ENCODE data around the gene SFR1. TPM values are rescaled to one million over a fixed set of nuclear protein-coding genes. Genes with fewer than 3 reads are reported as not detected.

SFR1 gene
- total RNA-seq, 1 experiment from 2014 or later = 2.9 TPM

DNA sequence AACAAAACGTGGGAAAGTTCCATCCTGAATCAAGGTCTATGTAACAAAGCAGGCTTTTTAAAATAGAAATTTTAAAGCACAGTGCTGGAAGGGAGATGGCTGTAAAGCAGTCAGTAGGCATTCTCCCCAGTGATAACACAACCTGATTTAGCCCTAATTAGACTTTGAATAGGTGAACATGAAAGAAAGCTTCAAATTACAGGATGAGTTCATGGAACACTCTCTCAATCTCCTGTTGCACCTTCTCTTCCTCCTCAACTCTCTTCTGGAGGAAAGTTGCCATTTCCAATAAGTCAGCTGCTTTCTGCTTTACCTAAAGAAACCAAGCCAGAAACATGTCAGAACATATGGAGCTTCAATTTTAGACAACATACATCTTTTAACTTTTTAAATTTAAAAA is 20.1 kb downstream of the SFR1 start:
- POLR2A ChIA-PET (ENCODE audit: unreplicated experiment) = no interaction called here
- Histone ChIP-seq H3K9ac (ENCODE audit: low read length) (no peak overlapping the region), H3K9me2 (replicated peaks; ENCODE audit: low read length) (no peaks in the 10 kb centered on the region), H3K27ac (ENCODE audit: low read length) (no peak overlapping the region), H3K4me1 (ENCODE audit: insufficient read depth, low read length) (no peaks in the 10 kb centered on the region), H3K79me2 (ENCODE audit: low read length) (no peaks in the 10 kb centered on the region), H3K27me3 (ENCODE audit: low read length) (no peaks in the 10 kb centered on the region), H2AFZ (ENCODE audit: low read length) (no peak overlapping the region), H3K9me3 (ENCODE audit: low read length) (no peaks in the 10 kb centered on the region), H3K36me3 (ENCODE audit: low read depth, low read length) (no peaks in the 10 kb centered on the region), H4K20me1 (ENCODE audit: low read length) (no peaks in the 10 kb centered on the region), H3K4me3 (ENCODE audit: low read length) (no peak overlapping the region), H3F3A (ENCODE audit: low read length, unreplicated experiment) (no peaks in the 10 kb centered on the region), H3K4me2 (ENCODE audit: low read length) (no peak overlapping the region)
- intact Hi-C loops (cut with micrococcal nuclease) = no loop called here
- CTCF ChIA-PET = no interaction called here
- ATAC-seq (no peak), DNase-seq (no peak)
- TF ChIP-seq EZH2 (IDR thresholded peaks at IDR 0.05; ENCODE audit: low read length, unreplicated experiment) = no peak
- no peak for TF ChIP-seq EZH2phosphoT487 (IDR thresholded peaks at IDR 0.05; ENCODE audit: borderline replicate concordance, low read length)
- TF ChIP-seq, protein P1, sequence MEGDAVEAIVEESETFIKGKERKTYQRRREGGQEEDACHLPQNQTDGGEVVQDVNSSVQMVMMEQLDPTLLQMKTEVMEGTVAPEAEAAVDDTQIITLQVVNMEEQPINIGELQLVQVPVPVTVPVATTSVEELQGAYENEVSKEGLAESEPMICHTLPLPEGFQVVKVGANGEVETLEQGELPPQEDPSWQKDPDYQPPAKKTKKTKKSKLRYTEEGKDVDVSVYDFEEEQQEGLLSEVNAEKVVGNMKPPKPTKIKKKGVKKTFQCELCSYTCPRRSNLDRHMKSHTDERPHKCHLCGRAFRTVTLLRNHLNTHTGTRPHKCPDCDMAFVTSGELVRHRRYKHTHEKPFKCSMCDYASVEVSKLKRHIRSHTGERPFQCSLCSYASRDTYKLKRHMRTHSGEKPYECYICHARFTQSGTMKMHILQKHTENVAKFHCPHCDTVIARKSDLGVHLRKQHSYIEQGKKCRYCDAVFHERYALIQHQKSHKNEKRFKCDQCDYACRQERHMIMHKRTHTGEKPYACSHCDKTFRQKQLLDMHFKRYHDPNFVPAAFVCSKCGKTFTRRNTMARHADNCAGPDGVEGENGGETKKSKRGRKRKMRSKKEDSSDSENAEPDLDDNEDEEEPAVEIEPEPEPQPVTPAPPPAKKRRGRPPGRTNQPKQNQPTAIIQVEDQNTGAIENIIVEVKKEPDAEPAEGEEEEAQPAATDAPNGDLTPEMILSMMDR (conservative IDR thresholded peaks at IDR 0.05; ENCODE audit: low read depth, low read length) = no peak
- BruUV-seq (replicated peaks) = no TSS peak

DNA sequence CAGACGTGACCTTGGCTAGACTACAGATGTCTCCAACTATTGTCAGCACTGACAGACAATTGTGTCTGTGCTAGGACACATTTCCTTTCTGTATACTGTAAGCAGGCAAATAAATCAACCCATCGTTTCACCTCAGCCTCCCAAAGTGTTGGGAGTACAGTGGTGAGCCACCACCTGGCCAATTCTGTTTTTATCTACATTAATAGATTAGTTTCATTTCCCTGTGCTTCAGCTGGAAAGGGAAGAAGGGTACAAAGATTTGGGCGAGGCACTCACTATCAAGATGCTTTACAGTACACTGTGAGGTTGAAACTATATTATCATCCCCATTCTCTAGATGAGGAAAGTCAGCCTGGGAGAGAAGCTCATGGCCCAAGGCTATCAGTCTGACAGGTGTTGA is 21.9 kb downstream of the SFR1 start:
- no peaks in the 10 kb centered on the region for H3F3A ChIP-seq (ENCODE audit: low read length, unreplicated experiment)
- H3K4me1 ChIP-seq (ENCODE audit: insufficient read depth, low read length) = no peaks in the 10 kb centered on the region
- TF ChIP-seq EZH2phosphoT487 (IDR thresholded peaks at IDR 0.05; ENCODE audit: borderline replicate concordance, low read length) (no peak), EZH2 (IDR thresholded peaks at IDR 0.05; ENCODE audit: low read length, unreplicated experiment) (no peak)
- TF ChIP-seq, protein P1 (conservative IDR thresholded peaks at IDR 0.05; ENCODE audit: low read depth, low read length) = no peak
- H3K9ac ChIP-seq (ENCODE audit: low read length) = no peak overlapping the region
- ATAC-seq = no peak
- POLR2A ChIA-PET (ENCODE audit: unreplicated experiment) = no interaction called here
- no TSS peak for BruUV-seq (replicated peaks)
- H3K9me2 ChIP-seq (replicated peaks; ENCODE audit: low read length) = no peaks in the 10 kb centered on the region
- intact Hi-C loops (cut with micrococcal nuclease) = no loop called here
- no peak overlapping the region for H3K4me3 ChIP-seq (ENCODE audit: low read length)
- H3K27me3 ChIP-seq (ENCODE audit: low read length) = no peaks in the 10 kb centered on the region
- no peak overlapping the region for H2AFZ ChIP-seq (ENCODE audit: low read length)
- H4K20me1 ChIP-seq (ENCODE audit: low read length) = no peaks in the 10 kb centered on the region
- no peaks in the 10 kb centered on the region for H3K79me2 ChIP-seq (ENCODE audit: low read length)
- no peak for DNase-seq
- no peak overlapping the region for H3K27ac ChIP-seq (ENCODE audit: low read length)
- H3K4me2 ChIP-seq (ENCODE audit: low read length) = no peak overlapping the region
- H3K9me3 ChIP-seq (ENCODE audit: low read length) = no peaks in the 10 kb centered on the region
- CTCF ChIA-PET = no interaction called here
- no peaks in the 10 kb centered on the region for H3K36me3 ChIP-seq (ENCODE audit: low read depth, low read length)

DNA sequence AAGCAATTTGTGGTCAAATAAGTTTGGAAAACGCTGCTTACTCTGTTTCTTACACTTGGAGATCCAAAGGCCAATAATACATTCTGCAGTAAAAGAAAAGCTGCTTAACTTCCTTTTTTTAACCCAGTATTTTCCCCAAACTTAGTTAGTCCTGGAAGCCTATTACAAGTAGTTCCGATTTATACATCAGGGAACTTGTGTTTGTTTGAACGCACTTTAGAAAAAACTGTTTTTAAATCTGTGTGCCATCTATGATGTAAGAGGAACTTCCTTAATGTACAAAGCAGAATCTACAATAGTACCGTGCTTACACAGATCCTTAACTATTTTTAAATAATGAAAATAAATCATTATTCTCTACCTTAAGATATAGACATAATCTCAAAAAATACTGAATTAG is 23.0 kb downstream of the SFR1 start:
- H2AFZ ChIP-seq (ENCODE audit: low read length) = no peak overlapping the region
- no peak overlapping the region for H3K4me2 ChIP-seq (ENCODE audit: low read length)
- no TSS peak for BruUV-seq (replicated peaks)
- H3K27me3 ChIP-seq (ENCODE audit: low read length) = no peaks in the 10 kb centered on the region
- H3K27ac ChIP-seq (ENCODE audit: low read length) = no peak overlapping the region
- no peak for ATAC-seq
- no peaks in the 10 kb centered on the region for H3K79me2 ChIP-seq (ENCODE audit: low read length)
- H3K9me3 ChIP-seq (ENCODE audit: low read length) = no peaks in the 10 kb centered on the region
- TF ChIP-seq EZH2phosphoT487 (IDR thresholded peaks at IDR 0.05; ENCODE audit: borderline replicate concordance, low read length) (no peak), EZH2 (IDR thresholded peaks at IDR 0.05; ENCODE audit: low read length, unreplicated experiment) (no peak)
- TF ChIP-seq, protein P1 (conservative IDR thresholded peaks at IDR 0.05; ENCODE audit: low read depth, low read length) = no peak
- no peak for DNase-seq
- no peak overlapping the region for H3K9ac ChIP-seq (ENCODE audit: low read length)
- H3K4me3 ChIP-seq (ENCODE audit: low read length) = no peak overlapping the region
- H3K36me3 ChIP-seq (ENCODE audit: low read depth, low read length) = no peaks in the 10 kb centered on the region
- intact Hi-C loops (cut with micrococcal nuclease) = no loop called here
- no peaks in the 10 kb centered on the region for H3F3A ChIP-seq (ENCODE audit: low read length, unreplicated experiment)
- H4K20me1 ChIP-seq (ENCODE audit: low read length) = no peaks in the 10 kb centered on the region
- POLR2A ChIA-PET (ENCODE audit: unreplicated experiment) = no interaction called here
- no peaks in the 10 kb centered on the region for H3K9me2 ChIP-seq (replicated peaks; ENCODE audit: low read length)
- H3K4me1 ChIP-seq (ENCODE audit: insufficient read depth, low read length) = no peaks in the 10 kb centered on the region
- CTCF ChIA-PET = no interaction called here
